Measurements from ENCODE around the gene PRKCB. TPM values are rescaled to one million over a fixed set of nuclear protein-coding genes. Genes with fewer than 3 reads are reported as not detected.

PRKCB gene
- total RNA-seq, 1 donor from 2014 or later: 28.7 TPM

GRCh38 chr16:24188751-24189318 is 353.1 kb downstream of the PRKCB start:
- Mint-ChIP-seq H3K27me3 (ENCODE audit: unreplicated experiment) (peaks cover 2% of the 10 kb centered on the region), H3K36me3 (ENCODE audit: low read depth, unreplicated experiment) (peaks cover 3% of the 10 kb centered on the region), H3K9me3 (ENCODE audit: unreplicated experiment) (no peaks in the 10 kb centered on the region), H3K27ac (ENCODE audit: unreplicated experiment) (no peak overlapping the region), H3K4me1 (ENCODE audit: unreplicated experiment) (peaks cover 9% of the 10 kb centered on the region), H3K4me3 (ENCODE audit: unreplicated experiment) (no peak overlapping the region)
- no peak for DNase-seq (ENCODE audit: low spot score)
- TF ChIP-seq, protein P1, sequence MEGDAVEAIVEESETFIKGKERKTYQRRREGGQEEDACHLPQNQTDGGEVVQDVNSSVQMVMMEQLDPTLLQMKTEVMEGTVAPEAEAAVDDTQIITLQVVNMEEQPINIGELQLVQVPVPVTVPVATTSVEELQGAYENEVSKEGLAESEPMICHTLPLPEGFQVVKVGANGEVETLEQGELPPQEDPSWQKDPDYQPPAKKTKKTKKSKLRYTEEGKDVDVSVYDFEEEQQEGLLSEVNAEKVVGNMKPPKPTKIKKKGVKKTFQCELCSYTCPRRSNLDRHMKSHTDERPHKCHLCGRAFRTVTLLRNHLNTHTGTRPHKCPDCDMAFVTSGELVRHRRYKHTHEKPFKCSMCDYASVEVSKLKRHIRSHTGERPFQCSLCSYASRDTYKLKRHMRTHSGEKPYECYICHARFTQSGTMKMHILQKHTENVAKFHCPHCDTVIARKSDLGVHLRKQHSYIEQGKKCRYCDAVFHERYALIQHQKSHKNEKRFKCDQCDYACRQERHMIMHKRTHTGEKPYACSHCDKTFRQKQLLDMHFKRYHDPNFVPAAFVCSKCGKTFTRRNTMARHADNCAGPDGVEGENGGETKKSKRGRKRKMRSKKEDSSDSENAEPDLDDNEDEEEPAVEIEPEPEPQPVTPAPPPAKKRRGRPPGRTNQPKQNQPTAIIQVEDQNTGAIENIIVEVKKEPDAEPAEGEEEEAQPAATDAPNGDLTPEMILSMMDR (IDR thresholded peaks at IDR 0.05; ENCODE audit: unreplicated experiment): no peak

DNA sequence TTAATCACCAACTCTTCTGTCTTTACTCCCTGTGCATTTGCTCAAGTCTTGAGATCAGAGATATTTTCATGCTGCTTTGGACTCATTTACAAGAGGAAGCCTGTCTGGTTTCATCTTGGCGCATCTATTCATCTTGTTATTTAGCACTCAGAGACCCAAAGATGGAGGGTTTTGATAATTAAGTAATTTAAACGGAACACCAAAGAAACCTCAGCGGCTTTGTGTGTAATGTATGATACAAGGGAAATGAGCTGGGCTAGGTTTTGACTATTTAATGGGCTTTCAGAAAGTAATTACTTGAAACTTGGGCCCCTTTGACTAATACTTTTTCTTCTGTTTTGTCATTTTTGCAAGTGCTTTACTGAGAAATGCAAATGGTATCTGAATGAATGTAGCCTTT is 354.2 kb downstream of the PRKCB start:
- Mint-ChIP-seq H3K9me3 (ENCODE audit: unreplicated experiment) (no peaks in the 10 kb centered on the region), H3K27ac (ENCODE audit: unreplicated experiment) (no peak overlapping the region)

DNA sequence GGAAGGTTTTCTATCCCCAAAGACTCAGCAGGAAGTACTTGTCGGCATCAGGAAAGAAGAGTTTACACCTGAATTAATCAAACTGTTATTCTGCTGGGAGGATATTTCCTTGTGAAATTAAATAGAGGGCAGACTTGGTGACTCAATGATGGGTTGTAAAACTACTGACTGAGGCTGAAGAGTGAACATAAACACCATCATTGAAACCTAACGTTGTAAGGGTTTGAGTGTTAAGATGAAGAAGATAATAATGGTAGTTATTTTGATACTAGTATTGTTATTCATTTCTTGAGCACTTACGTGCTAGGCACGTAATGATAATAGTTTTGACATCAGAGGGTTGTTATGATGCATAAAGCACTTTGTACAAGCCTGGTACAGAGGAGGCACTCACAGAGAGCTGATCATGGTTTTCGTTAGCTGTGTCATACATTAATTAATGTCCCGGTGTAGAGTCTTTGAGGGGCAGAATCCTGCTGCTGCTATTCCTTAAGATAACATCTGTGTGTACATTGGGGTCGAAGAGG is 356.2 kb downstream of the PRKCB start:
- Mint-ChIP-seq H3K27ac (ENCODE audit: unreplicated experiment) (no peak overlapping the region), H3K4me3 (ENCODE audit: unreplicated experiment) (no peak overlapping the region)
- TF ChIP-seq, protein P1 (IDR thresholded peaks at IDR 0.05; ENCODE audit: unreplicated experiment): no peak

More for the DNA sequence above, 354.2 kb downstream of the PRKCB start:
- peaks cover 3% of the 10 kb centered on the region for H3K36me3 Mint-ChIP-seq (ENCODE audit: low read depth, unreplicated experiment)
- no peak overlapping the region for H3K4me3 Mint-ChIP-seq (ENCODE audit: unreplicated experiment)
- DNase-seq (ENCODE audit: low spot score): no peak
- TF ChIP-seq, protein P1 (IDR thresholded peaks at IDR 0.05; ENCODE audit: unreplicated experiment): no peak
- peaks cover 2% of the 10 kb centered on the region for H3K27me3 Mint-ChIP-seq (ENCODE audit: unreplicated experiment)
- peaks cover 9% of the 10 kb centered on the region for H3K4me1 Mint-ChIP-seq (ENCODE audit: unreplicated experiment)

DNA sequence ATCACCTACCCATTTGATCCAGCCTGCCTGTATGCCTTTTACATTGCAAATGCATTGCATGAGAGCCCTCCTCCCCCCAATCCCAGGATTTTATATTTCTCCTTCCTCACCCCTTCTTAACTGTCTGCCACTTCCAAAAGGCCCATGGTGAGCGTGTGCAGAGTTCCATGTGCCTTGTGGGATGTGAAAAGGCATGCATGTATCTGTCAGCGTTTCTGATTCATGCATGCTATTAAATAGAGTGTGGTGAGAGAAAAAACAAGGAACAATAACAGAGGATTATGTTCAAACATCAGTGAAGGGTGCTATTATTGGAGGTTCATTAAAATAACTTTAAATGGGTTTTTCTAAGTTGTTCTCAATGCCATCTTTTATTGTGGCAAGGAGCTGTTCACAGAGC is 359.4 kb downstream of the PRKCB start:
- Mint-ChIP-seq H3K27ac (ENCODE audit: unreplicated experiment) (no peak overlapping the region), H3K4me3 (ENCODE audit: unreplicated experiment) (no peak overlapping the region), H3K36me3 (ENCODE audit: low read depth, unreplicated experiment) (peaks cover 13% of the 10 kb centered on the region), H3K4me1 (ENCODE audit: unreplicated experiment) (peaks cover 9% of the 10 kb centered on the region), H3K27me3 (ENCODE audit: unreplicated experiment) (no peaks in the 10 kb centered on the region), H3K9me3 (ENCODE audit: unreplicated experiment) (no peaks in the 10 kb centered on the region)
- TF ChIP-seq, protein P1 (IDR thresholded peaks at IDR 0.05; ENCODE audit: unreplicated experiment): no peak
- DNase-seq (ENCODE audit: low spot score): no peak

More for the DNA sequence above, 356.2 kb downstream of the PRKCB start:
- Mint-ChIP-seq H3K4me1 (ENCODE audit: unreplicated experiment) (peaks cover 9% of the 10 kb centered on the region), H3K27me3 (ENCODE audit: unreplicated experiment) (no peaks in the 10 kb centered on the region), H3K9me3 (ENCODE audit: unreplicated experiment) (no peaks in the 10 kb centered on the region), H3K36me3 (ENCODE audit: low read depth, unreplicated experiment) (peaks cover 4% of the 10 kb centered on the region)
- DNase-seq (ENCODE audit: low spot score): no peak

GRCh38 chr16:24198807-24199533 is 363.2 kb downstream of the PRKCB start:
- TF ChIP-seq, protein P1 (IDR thresholded peaks at IDR 0.05; ENCODE audit: unreplicated experiment): no peak
- H3K4me1 Mint-ChIP-seq (ENCODE audit: unreplicated experiment): peaks cover 12% of the 10 kb centered on the region
- H3K9me3 Mint-ChIP-seq (ENCODE audit: unreplicated experiment): no peaks in the 10 kb centered on the region
- peaks cover 18% of the 10 kb centered on the region for H3K36me3 Mint-ChIP-seq (ENCODE audit: low read depth, unreplicated experiment)
- DNase-seq (ENCODE audit: low spot score): no peak
- no peak overlapping the region for H3K4me3 Mint-ChIP-seq (ENCODE audit: unreplicated experiment)
- no peak overlapping the region for H3K27ac Mint-ChIP-seq (ENCODE audit: unreplicated experiment)
- H3K27me3 Mint-ChIP-seq (ENCODE audit: unreplicated experiment): no peaks in the 10 kb centered on the region
